HepG2 (cell line): ENCODE results near the gene B9D2. TPM values are rescaled to one million over a fixed set of nuclear protein-coding genes. Genes with fewer than 3 reads are reported as not detected.
A peak's percentile ranks its signal among the peaks of the same experiment; 100 is the strongest.

ENCODE experiments used
- CBFB ChIP-seq: sonication (generic); formaldehyde crosslinking; IDR thresholded peaks from 2 replicates; pipeline ENCODE4 v1.4.0; 2020; ENCODE audit warnings: missing genetic modification reagents
- JDP2 ChIP-seq: sonication (generic); formaldehyde crosslinking; IDR thresholded peaks from 2 replicates; pipeline ENCODE4 v1.8.1; 2022; ENCODE audit warnings: missing genetic modification reagents, borderline replicate concordance
- MAFK ChIP-seq, 2 experiments: IDR thresholded peaks in 1 of 2; conservative IDR thresholded peaks in 1 of 2; 2 replicates each; pipeline ENCODE4 v1.6.1; 2011; ENCODE audit warnings: improper control_type of control experiment in 2 of 2, low read length in 2 of 2
- MAZ ChIP-seq, 2 experiments: sonication (generic) in 1 of 2; formaldehyde crosslinking in 1 of 2; IDR thresholded peaks; 2 replicates each; pipeline versions ENCODE4 v1.5.0 to v1.6.1; 2012 to 2020; ENCODE audit warnings: low read depth in 2 of 2, mild to moderate bottlenecking in 2 of 2, borderline replicate concordance in 1 of 2, improper control_type of control experiment in 1 of 2, low read length in 1 of 2, missing genetic modification reagents in 1 of 2, moderate library complexity in 1 of 2
- RAD21 ChIP-seq: fragments of 450-650 bp; formaldehyde crosslinking; IDR thresholded peaks from 2 replicates; pipeline ENCODE4 v1.5.0; 2020; ENCODE audit warnings: mild to moderate bottlenecking
- RXRA ChIP-seq: sonication (generic); formaldehyde crosslinking; IDR thresholded peaks from 2 replicates; pipeline ENCODE4 v1.5.1; 2020; ENCODE audit warnings: missing genetic modification reagents
- SIX1 ChIP-seq: sonication (generic); formaldehyde crosslinking; IDR thresholded peaks from 2 replicates; pipeline ENCODE4 v1.4.0; 2020; ENCODE audit warnings: missing genetic modification reagents, borderline replicate concordance
- THAP11 ChIP-seq: IDR thresholded peaks from 2 replicates; pipeline ENCODE4 v1.6.1; 2016; ENCODE audit warnings: missing biosample characterization, missing genetic modification reagents
- WIZ ChIP-seq: sonication (generic); formaldehyde crosslinking; IDR thresholded peaks from 2 replicates; pipeline ENCODE4 v1.5.1; 2020; ENCODE audit warnings: mild to moderate bottlenecking, missing genetic modification reagents
- ZMAT3 ChIP-seq: sonication (generic); formaldehyde crosslinking; conservative IDR thresholded peaks from 2 replicates; pipeline ENCODE4 v1.7.0; 2021; ENCODE audit warnings: missing genetic modification reagents
- ZNF33B ChIP-seq: sonication (generic); formaldehyde crosslinking; IDR thresholded peaks from 2 replicates; pipeline ENCODE4 v1.5.1; 2020; ENCODE audit warnings: mild to moderate bottlenecking, missing genetic modification reagents
- ZNF501 ChIP-seq: sonication (generic); formaldehyde crosslinking; IDR thresholded peaks from 2 replicates; pipeline ENCODE4 v1.5.1; 2020; ENCODE audit warnings: mild to moderate bottlenecking, moderate library complexity, missing genetic modification reagents
- polyA plus RNA-seq, 8 experiments: library from polyadenylated mRNA; depleted of rRNA in 3 of 8; stranded (reverse) in 7 of 8; unstranded in 1 of 8; fragments of >200 nt; fragmentation: Illumina TruSeq in 4 of 8; extraction: Trizol in 4 of 8; gene quantifications; 2 replicates each; pipeline versions ENCODE4 v1.2.1 to v1.2.3, GENCODE V29; 2011 to 2016; ENCODE audit warnings: low read depth in 4 of 8, missing spikeins in 1 of 8, mixed read lengths in 1 of 8; ENCODE audit not compliant: insufficient read depth in 1 of 8
- total RNA-seq, 5 experiments: library from RNA; depleted of rRNA; stranded (reverse); fragments of >200 nt; fragmentation: Illumina TruSeq; extraction: Trizol; gene quantifications; 2 replicates each; pipeline ENCODE4 v1.2.3, GENCODE V29; 2016; ENCODE audit warnings: low read depth in 1 of 5
- TF ChIP-seq, protein P1 (sequence below): sonication (generic); formaldehyde crosslinking; IDR thresholded peaks from 2 replicates; pipeline ENCODE4 v1.4.0; 2020; ENCODE audit warnings: missing genetic modification reagents, borderline replicate concordance
- TF ChIP-seq, protein P2 (sequence below): sonication (generic); formaldehyde crosslinking; IDR thresholded peaks from 2 replicates; pipeline ENCODE4 v1.5.0; 2020; ENCODE audit warnings: mild to moderate bottlenecking, missing genetic modification reagents, moderate library complexity
- TF ChIP-seq, protein P3 (sequence below): sonication (generic); formaldehyde crosslinking; IDR thresholded peaks from 2 replicates; pipeline ENCODE4 v1.4.0; 2020; ENCODE audit warnings: low read depth, mild to moderate bottlenecking, missing genetic modification reagents
- TF ChIP-seq, protein P4 (sequence below): IDR thresholded peaks from 2 replicates; pipeline ENCODE4 v1.4.0; 2020; ENCODE audit warnings: mild to moderate bottlenecking, missing genetic modification reagents
- TF ChIP-seq, protein P5 (sequence below): sonication (generic); formaldehyde crosslinking; IDR thresholded peaks from 2 replicates; pipeline ENCODE4 v1.5.1; 2020; ENCODE audit warnings: mild to moderate bottlenecking, missing genetic modification reagents, moderate library complexity

Gene B9D2
- total and polyA plus RNA-seq, 2 of the 13 experiments (the other 11 are each of a cell fraction or from before 2014, with no cell fraction given), result 3.1 to 4.4 TPM

DNA sequence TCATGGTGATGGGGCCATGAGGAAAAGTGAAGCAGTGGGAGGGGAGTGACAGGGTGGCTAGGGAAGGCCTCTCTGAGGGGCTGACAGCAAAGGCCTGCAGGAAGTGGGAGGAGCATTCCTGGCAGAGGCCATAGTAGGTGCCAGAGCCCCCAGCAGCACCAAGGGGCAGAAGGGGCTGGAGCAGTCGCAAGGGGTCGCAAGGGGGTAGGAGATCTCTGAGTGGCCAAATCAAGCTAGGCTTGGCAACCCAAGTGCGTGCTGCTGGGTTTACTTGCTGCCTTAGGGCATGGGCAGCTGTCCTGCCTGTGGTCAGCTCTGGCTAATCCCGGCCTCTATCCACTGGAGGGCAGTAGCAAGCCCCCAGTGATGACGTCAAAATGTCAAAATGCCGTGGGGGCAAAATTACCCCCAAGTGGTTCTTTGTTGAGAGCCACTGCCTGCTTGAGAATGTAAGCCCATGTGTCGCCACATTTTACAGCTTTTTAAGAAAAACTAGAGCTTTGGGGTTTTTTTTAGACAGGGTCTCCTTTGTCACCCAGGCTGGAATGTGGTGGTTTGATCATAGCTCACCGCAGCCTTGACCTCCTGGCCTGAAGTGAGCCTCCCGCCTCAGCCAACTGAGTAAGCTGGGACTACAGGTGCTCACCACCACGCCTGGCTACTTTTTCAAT lies 42.2 kb downstream of the B9D2 start (continued):
- TF ChIP-seq, protein P1, sequence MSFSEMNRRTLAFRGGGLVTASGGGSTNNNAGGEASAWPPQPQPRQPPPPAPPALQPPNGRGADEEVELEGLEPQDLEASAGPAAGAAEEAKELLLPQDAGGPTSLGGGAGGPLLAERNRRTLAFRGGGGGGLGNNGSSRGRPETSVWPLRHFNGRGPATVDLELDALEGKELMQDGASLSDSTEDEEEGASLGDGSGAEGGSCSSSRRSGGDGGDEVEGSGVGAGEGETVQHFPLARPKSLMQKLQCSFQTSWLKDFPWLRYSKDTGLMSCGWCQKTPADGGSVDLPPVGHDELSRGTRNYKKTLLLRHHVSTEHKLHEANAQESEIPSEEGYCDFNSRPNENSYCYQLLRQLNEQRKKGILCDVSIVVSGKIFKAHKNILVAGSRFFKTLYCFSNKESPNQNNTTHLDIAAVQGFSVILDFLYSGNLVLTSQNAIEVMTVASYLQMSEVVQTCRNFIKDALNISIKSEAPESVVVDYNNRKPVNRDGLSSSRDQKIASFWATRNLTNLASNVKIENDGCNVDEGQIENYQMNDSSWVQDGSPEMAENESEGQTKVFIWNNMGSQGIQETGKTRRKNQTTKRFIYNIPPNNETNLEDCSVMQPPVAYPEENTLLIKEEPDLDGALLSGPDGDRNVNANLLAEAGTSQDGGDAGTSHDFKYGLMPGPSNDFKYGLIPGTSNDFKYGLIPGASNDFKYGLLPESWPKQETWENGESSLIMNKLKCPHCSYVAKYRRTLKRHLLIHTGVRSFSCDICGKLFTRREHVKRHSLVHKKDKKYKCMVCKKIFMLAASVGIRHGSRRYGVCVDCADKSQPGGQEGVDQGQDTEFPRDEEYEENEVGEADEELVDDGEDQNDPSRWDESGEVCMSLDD, result peak; percentile 51; the same call in 1 of the 2 replicates
- TF ChIP-seq MAZ (IDR thresholded peaks at IDR 0.05; ENCODE audit: borderline replicate concordance, low read depth, low read length), result 0 out of 2 replicates have a peak, but pooled peaks have one; percentile 24
- no peak for TF ChIP-seq MAZ (CRISPR knock-in tag; IDR thresholded peaks at IDR 0.05; ENCODE audit: low read depth)
- no peak for TF ChIP-seq MAFK (conservative IDR thresholded peaks at IDR 0.05 in 1 of 2, IDR thresholded peaks at IDR 0.05 in 1 of 2; ENCODE audit: low read length in 2 of 2)
- TF ChIP-seq, protein P2, sequence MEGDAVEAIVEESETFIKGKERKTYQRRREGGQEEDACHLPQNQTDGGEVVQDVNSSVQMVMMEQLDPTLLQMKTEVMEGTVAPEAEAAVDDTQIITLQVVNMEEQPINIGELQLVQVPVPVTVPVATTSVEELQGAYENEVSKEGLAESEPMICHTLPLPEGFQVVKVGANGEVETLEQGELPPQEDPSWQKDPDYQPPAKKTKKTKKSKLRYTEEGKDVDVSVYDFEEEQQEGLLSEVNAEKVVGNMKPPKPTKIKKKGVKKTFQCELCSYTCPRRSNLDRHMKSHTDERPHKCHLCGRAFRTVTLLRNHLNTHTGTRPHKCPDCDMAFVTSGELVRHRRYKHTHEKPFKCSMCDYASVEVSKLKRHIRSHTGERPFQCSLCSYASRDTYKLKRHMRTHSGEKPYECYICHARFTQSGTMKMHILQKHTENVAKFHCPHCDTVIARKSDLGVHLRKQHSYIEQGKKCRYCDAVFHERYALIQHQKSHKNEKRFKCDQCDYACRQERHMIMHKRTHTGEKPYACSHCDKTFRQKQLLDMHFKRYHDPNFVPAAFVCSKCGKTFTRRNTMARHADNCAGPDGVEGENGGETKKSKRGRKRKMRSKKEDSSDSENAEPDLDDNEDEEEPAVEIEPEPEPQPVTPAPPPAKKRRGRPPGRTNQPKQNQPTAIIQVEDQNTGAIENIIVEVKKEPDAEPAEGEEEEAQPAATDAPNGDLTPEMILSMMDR (CRISPR knock-in tag), result peak; percentile 80
- TF ChIP-seq CBFB (CRISPR knock-in tag), result peak; percentile 83
- no peak for TF ChIP-seq JDP2 (CRISPR knock-in tag)
- 0 out of 2 replicates have a peak, but pooled peaks have one; percentile 36 for TF ChIP-seq WIZ
- TF ChIP-seq, protein P3, sequence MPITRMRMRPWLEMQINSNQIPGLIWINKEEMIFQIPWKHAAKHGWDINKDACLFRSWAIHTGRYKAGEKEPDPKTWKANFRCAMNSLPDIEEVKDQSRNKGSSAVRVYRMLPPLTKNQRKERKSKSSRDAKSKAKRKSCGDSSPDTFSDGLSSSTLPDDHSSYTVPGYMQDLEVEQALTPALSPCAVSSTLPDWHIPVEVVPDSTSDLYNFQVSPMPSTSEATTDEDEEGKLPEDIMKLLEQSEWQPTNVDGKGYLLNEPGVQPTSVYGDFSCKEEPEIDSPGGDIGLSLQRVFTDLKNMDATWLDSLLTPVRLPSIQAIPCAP (CRISPR knock-in tag), result no peak
- TF ChIP-seq ZNF501 (CRISPR knock-in tag), result 0 out of 2 replicates have a peak, but pooled peaks have one; percentile 32
- TF ChIP-seq RXRA (CRISPR knock-in tag), result peak; percentile 26; the same call in 1 of the 2 replicates
- TF ChIP-seq ZNF33B (CRISPR knock-in tag), result 0 out of 2 replicates have a peak, but pooled peaks have one; percentile 65
- TF ChIP-seq, protein P4, sequence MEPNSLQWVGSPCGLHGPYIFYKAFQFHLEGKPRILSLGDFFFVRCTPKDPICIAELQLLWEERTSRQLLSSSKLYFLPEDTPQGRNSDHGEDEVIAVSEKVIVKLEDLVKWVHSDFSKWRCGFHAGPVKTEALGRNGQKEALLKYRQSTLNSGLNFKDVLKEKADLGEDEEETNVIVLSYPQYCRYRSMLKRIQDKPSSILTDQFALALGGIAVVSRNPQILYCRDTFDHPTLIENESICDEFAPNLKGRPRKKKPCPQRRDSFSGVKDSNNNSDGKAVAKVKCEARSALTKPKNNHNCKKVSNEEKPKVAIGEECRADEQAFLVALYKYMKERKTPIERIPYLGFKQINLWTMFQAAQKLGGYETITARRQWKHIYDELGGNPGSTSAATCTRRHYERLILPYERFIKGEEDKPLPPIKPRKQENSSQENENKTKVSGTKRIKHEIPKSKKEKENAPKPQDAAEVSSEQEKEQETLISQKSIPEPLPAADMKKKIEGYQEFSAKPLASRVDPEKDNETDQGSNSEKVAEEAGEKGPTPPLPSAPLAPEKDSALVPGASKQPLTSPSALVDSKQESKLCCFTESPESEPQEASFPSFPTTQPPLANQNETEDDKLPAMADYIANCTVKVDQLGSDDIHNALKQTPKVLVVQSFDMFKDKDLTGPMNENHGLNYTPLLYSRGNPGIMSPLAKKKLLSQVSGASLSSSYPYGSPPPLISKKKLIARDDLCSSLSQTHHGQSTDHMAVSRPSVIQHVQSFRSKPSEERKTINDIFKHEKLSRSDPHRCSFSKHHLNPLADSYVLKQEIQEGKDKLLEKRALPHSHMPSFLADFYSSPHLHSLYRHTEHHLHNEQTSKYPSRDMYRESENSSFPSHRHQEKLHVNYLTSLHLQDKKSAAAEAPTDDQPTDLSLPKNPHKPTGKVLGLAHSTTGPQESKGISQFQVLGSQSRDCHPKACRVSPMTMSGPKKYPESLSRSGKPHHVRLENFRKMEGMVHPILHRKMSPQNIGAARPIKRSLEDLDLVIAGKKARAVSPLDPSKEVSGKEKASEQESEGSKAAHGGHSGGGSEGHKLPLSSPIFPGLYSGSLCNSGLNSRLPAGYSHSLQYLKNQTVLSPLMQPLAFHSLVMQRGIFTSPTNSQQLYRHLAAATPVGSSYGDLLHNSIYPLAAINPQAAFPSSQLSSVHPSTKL, result peak; percentile 26; the same call in 1 of the 2 replicates
- TF ChIP-seq, protein P5, sequence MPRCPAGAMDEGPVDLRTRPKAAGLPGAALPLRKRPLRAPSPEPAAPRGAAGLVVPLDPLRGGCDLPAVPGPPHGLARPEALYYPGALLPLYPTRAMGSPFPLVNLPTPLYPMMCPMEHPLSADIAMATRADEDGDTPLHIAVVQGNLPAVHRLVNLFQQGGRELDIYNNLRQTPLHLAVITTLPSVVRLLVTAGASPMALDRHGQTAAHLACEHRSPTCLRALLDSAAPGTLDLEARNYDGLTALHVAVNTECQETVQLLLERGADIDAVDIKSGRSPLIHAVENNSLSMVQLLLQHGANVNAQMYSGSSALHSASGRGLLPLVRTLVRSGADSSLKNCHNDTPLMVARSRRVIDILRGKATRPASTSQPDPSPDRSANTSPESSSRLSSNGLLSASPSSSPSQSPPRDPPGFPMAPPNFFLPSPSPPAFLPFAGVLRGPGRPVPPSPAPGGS, result 0 out of 2 replicates have a peak, but pooled peaks have one; percentile 59
- TF ChIP-seq THAP11, result peak; percentile 43; the same call in 1 of the 2 replicates
- TF ChIP-seq SIX1 (CRISPR knock-in tag), result 0 out of 2 replicates have a peak, but pooled peaks have one; percentile 17
- peak; percentile 63; the same call in 1 of the 2 replicates for TF ChIP-seq RAD21 (CRISPR knock-in tag)
- no peak for TF ChIP-seq ZMAT3 (CRISPR knock-in tag)
